Lower leg skin (tissue), 4 donors: ENCODE data around the gene TRPM1. TPM values are rescaled to one million over a fixed set of nuclear protein-coding genes. Genes with fewer than 3 reads are reported as not detected.

Experiments used
- DNase-seq, 2 donors: peaks; one replicate each; pipeline ENCODE4 v3.0.0-alpha.2; 2019; ENCODE audit warnings: low spot score in 2 of 2
- H3K4me3 ChIP-seq: fragments of 200-600 bp; sonication (generic); 2 replicates; pipeline ENCODE4 v1.5.1; 2017; ENCODE audit warnings: mild to moderate bottlenecking, low read depth; ENCODE audit not compliant: poor library complexity, severe bottlenecking
- POLR2A ChIP-seq, 2 donors: fragments of 450-650 bp; IDR thresholded peaks; one replicate each; pipeline ENCODE4 v1.6.1; 2016 to 2017; ENCODE audit warnings: antibody characterized with exemption in 2 of 2, mild to moderate bottlenecking in 1 of 2, moderate library complexity in 1 of 2
- WGBS, 2 donors: methylation state at CpG; one replicate each; pipeline ENCODE4 v1.1.5; 2018; 5-methylcytosine and 5-hydroxymethylcytosine counted together
- intact Hi-C: fragments of 100-400 bp; cut with DNase I; formaldehyde crosslinking; loops from one replicate; pipeline ENCODE4 v1.15.0; 2023; ENCODE audit warnings: low total_unique reads
- total RNA-seq, 4 donors: library from RNA; depleted of rRNA; stranded (reverse); fragments of >200 nt; gene quantifications; one replicate each; pipeline ENCODE4 v1.1.0, GENCODE V29; 2016
- TF ChIP-seq, protein P1 (sequence below), 3 donors: fragments of 450-650 bp; IDR thresholded peaks; one replicate each; pipeline ENCODE4 v1.5.1; 2016; ENCODE audit warnings: antibody characterized with exemption in 3 of 3, mild to moderate bottlenecking in 3 of 3, moderate library complexity in 2 of 3

TRPM1 gene
- total RNA-seq, 4 donors from 2014 or later = 1.3 to 18.3 (median 8.3) TPM

DNA sequence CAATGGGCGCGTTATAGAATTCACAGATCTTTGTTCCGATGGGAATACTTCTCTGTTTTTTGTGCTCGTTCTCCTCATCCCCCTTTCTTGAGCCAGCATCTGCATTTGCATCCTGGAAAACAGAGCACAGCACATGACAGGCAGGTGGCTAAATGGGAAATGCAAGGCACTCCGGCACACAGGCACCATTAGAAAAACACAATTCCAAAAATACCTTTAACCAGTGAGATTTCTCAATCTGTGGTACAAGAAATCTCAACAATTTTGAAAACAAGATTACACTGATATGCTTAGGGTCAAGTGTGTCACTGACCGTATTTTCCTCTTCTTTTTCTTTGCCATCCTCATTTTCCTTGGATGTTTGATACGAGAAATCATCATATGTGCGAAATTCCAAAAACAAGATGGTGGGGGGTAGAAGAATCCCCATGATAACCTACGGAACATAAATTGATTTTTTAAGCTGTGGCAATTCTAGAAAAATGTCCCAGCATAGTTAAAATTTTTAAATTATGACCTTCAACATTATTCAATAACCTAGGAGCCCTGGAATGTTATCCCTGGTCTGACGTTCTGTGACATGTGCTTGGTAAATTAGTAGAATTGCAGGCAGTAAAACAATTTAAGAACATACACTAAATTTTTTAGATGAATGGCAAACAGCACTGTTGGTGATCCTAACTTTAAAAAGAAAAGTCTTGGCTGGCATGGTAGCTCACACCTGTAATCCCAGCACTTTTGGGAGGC, 63.6 kb downstream of the TRPM1 start:
- intact Hi-C loops = no loop called here
- DNase-seq = no peak
- no peak overlapping the region for H3K4me3 ChIP-seq
- TF ChIP-seq POLR2A (IDR thresholded peaks at IDR 0.05) = no peak
- TF ChIP-seq, protein P1, sequence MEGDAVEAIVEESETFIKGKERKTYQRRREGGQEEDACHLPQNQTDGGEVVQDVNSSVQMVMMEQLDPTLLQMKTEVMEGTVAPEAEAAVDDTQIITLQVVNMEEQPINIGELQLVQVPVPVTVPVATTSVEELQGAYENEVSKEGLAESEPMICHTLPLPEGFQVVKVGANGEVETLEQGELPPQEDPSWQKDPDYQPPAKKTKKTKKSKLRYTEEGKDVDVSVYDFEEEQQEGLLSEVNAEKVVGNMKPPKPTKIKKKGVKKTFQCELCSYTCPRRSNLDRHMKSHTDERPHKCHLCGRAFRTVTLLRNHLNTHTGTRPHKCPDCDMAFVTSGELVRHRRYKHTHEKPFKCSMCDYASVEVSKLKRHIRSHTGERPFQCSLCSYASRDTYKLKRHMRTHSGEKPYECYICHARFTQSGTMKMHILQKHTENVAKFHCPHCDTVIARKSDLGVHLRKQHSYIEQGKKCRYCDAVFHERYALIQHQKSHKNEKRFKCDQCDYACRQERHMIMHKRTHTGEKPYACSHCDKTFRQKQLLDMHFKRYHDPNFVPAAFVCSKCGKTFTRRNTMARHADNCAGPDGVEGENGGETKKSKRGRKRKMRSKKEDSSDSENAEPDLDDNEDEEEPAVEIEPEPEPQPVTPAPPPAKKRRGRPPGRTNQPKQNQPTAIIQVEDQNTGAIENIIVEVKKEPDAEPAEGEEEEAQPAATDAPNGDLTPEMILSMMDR (IDR thresholded peaks at IDR 0.05) = no peak
- WGBS, 2 donors = 94 to 95% methylated on average over 10 of the region's 10 CpGs

DNA sequence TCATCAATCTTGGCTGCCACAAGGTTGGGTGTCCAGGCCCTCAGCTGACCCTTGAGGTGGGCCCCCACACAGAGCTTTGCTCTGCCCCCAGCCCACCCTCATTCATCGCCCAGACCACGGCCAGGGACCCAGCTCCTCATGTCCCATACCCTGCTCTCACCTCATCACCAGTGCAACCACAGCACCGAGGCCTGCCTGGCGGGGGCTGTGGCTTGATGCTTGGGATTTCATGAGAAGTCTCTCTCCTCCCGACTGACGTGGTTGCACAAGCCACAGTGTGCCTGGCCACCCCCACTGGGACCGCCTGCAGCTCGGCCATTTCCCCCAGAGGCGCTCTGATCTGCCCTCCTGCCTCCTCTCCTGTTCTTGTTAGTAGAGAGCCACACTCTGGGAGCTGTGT, 64.7 kb downstream of the TRPM1 start:
- intact Hi-C loops = no loop called here
- no peak for DNase-seq
- H3K4me3 ChIP-seq = no peak overlapping the region
- whole genome bisulfite sequencing, 2 donors = 90 to 93% methylated on average over 7 to 9 of the region's 9 CpGs
- no peak for TF ChIP-seq POLR2A (IDR thresholded peaks at IDR 0.05)
- TF ChIP-seq, protein P1 (IDR thresholded peaks at IDR 0.05) = no peak

DNA sequence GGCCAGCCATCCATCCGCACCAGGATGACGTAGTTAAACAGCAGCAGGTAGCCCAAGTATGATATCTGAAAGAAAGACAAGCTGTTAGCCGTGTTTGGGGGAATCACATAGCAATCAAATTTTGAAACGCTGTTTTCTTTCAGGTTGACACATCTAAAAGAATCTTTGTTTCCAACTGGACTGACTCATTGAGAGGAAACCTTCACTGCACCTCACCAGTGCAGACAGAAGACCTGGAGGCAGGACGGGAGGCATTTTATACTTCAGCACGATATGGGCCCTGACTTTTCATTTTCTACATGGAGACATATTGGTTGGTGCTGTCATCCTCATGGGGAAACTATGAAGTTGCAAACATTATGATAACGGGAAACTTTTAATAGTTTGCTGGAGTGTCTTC, 65.9 kb downstream of the TRPM1 start:
- 81 to 86% methylated on average over 7 of the region's 7 CpGs for WGBS, 2 donors
- intact Hi-C loops = no loop called here
- no peak overlapping the region for H3K4me3 ChIP-seq
- no peak for TF ChIP-seq POLR2A (IDR thresholded peaks at IDR 0.05)
- TF ChIP-seq, protein P1 (IDR thresholded peaks at IDR 0.05) = no peak
- DNase-seq = no peak

DNA sequence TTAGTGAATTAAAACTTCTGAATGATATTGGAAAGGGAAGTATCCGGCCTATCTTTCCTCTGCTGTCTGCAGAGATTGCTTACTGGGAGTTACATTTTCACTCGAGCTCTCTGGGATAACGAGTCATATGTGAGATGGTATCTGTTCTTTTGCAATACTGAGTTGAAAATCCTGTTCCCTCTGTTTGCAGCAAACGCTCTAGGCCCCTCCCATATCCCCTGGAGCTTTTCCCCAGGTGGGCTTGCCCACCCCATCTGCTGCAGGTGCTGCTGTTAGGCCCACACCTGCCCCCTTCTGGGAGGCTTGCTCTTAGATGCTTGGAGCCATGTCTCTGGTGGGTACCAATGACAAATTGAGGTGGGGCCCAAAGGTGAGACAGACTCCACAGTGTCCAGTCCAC, 67.4 kb downstream of the TRPM1 start:
- H3K4me3 ChIP-seq = no peak overlapping the region
- intact Hi-C loops = no loop called here
- TF ChIP-seq POLR2A (IDR thresholded peaks at IDR 0.05) = no peak
- TF ChIP-seq, protein P1 (IDR thresholded peaks at IDR 0.05) = no peak
- DNase-seq = no peak
- WGBS, 2 donors = 46 to 48% methylated on average over 4 of the region's 4 CpGs

DNA sequence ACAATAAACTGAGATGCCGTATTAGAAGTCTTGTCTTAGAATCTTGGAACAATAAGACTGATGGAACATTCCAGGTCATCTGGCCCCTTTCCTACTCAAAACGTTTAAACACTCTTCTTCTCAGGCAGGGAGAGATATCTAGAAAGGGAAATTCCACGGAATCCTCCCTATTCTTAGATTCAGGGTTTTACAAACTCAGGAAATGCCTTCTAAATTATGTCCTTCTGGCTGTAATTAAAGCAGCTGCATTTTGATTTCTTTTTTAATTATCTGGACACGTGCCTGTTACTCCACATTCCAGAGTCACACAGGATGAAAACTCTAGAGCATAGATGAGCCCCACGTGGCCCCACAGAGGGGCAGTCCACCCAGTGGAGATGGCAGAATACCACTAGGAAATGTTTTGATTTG, 68.6 kb downstream of the TRPM1 start:
- intact Hi-C loops = no loop called here
- 17 to 19% methylated on average over 5 of the region's 5 CpGs for WGBS, 2 donors
- no peak for TF ChIP-seq POLR2A (IDR thresholded peaks at IDR 0.05)
- TF ChIP-seq, protein P1 (IDR thresholded peaks at IDR 0.05) = no peak
- no peak overlapping the region for H3K4me3 ChIP-seq
- no peak for DNase-seq
